ENCODE results near the gene ZNF680.

DNA sequence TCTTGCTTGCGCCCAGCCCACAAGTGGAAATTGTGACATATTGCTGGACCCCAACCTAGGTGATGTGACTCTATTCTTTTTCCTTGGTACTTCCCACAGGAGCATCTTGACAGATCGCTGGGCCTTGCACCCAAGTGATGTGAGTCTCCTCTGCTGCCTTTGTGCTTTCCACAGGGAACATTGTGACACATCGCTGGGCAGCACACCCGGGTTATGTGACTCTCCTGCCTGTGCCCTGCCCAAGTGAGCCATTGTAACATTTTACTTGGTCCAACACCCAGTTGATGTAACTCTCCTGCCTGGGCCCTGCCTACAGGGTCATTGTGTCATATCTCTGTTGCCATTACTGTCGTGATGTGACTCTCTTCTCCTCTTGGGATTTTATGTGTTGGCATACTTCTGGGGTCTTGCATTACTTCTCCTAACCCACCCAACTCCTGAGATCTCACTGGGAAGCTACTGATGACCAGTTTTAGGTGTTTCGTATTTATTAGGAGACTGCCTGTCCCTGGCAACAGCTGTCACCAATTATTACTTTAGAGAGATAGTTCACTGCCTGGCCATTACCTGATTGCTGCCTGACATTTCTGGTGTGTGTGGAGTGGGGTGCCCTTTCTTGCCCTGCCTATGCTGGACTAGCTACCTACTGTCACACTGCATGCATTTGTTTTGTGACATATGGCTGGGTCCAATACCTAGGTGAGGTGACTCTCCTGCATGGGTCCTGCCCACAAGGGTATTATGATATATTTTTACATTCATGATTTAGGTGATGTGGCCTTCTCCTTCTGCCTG lies 45.4 kb upstream of the ZNF680 start:
- TF ChIP-seq POLR2AphosphoS5 (IDR thresholded peaks at IDR 0.05; ENCODE audit: borderline replicate concordance, low read depth, low read length) (no peak), FOXP2 (optimal IDR thresholded peaks at IDR 0.05; ENCODE audit: control extremely low read depth, extremely low read length, insufficient read depth) (no peak)
